Right lobe of liver (tissue), 4 donors: ENCODE data around the gene CABCOCO1.

Experiments used
- POLR2A ChIP-seq: fragments of 450-650 bp; IDR thresholded peaks from one replicate; pipeline ENCODE4 v1.6.1; 2017; ENCODE audit warnings: antibody characterized with exemption, mild to moderate bottlenecking
- TF ChIP-seq, protein P1 (sequence below), 4 donors: fragments of 200-600 bp in 3 of 4; fragments of 450-650 bp in 1 of 4; IDR thresholded peaks; one replicate each; pipeline versions ENCODE4 v1.5.1 to v1.8.0; 2016 to 2022; ENCODE audit warnings: antibody characterized with exemption in 4 of 4, mild to moderate bottlenecking in 2 of 4
- donor health status: DM: no; HTN: no; CAD: no.
- donor health status: DM: no; HTN: no; CAD: no.
- donor health status: DM: no; HTN: yes; CAD: no.

DNA sequence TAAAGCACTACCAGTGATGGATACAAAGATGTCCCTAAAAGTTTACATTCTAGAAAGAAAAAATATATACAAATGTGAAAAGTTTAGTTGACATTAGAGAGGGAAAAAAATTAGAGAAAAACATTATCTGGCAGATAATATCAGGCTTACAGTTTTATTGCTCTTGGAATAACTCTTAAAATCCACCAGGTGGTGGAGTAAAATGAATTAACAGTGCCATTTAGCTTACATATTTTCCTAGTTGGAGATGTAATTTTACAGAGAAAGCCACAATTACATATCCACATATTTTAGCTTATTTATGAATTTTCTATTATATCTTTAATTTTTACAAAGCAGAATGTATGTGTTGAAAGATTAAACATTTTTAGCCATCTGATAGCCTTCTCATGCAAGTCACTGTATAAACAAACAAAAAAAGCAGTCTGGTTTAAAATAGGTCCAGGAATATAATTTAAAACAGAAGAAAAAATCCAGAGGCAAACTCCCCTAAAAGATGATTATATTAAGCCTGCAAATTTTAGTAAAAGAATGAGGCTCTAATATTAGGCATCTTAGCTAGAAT is 6.5 kb downstream of the CABCOCO1 start:
- TF ChIP-seq POLR2A: no peak
- TF ChIP-seq, protein P1, sequence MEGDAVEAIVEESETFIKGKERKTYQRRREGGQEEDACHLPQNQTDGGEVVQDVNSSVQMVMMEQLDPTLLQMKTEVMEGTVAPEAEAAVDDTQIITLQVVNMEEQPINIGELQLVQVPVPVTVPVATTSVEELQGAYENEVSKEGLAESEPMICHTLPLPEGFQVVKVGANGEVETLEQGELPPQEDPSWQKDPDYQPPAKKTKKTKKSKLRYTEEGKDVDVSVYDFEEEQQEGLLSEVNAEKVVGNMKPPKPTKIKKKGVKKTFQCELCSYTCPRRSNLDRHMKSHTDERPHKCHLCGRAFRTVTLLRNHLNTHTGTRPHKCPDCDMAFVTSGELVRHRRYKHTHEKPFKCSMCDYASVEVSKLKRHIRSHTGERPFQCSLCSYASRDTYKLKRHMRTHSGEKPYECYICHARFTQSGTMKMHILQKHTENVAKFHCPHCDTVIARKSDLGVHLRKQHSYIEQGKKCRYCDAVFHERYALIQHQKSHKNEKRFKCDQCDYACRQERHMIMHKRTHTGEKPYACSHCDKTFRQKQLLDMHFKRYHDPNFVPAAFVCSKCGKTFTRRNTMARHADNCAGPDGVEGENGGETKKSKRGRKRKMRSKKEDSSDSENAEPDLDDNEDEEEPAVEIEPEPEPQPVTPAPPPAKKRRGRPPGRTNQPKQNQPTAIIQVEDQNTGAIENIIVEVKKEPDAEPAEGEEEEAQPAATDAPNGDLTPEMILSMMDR (IDR thresholded peaks at IDR 0.05): no peak
